Stimulated activated CD8-positive, alpha-beta memory T cell treated with anti-CD3 and anti-CD28 coated beads, Interleukin-12 subunit alpha, Interleukin-12 subunit beta, amount 100 ng/mL, for 1 hour (primary cell): Measurements from ENCODE around the gene VAPB.

Experiments used
- DNase-seq: peaks from one replicate; pipeline ENCODE4 v3.0.0-alpha.2; 2020; ENCODE audit warnings: low read depth

The VAPB gene

DNA sequence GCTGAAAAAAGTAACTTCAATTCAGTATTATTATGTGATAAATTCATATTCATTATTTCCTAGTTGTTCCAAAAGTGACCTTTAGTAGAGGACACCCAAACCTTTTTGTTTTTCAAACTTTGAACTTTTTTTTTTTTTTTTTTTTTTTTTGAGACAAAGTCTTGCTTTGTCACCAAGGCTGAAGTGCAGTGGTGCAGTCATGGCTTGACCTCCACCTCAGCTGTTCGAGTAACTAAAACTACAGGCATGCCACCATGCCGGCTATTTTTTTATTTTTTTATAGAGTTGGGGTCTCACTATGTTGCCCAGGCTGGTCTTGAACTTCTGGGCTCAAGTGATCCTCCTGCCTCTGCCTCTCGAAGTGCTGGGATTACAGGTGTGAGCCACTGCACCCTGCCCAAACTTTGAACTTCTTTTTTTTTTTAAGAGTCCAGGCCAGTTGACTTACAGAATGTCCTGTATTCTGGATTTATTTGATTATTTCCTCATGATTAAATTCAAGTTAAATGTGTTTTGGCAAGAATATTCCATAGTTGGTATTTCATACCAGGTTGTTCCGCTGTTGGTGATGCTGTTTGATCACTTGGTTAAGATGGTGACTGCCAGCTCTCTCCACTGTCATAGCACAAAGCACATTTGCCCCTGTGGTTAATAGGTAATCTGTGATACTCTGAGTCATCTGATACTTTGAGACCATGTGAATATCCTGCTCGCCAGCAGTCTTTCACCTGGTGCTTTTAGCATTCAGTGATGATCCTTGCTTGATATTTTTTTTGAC lies 48.0 kb downstream of the VAPB start:
- no peak for DNase-seq

DNA sequence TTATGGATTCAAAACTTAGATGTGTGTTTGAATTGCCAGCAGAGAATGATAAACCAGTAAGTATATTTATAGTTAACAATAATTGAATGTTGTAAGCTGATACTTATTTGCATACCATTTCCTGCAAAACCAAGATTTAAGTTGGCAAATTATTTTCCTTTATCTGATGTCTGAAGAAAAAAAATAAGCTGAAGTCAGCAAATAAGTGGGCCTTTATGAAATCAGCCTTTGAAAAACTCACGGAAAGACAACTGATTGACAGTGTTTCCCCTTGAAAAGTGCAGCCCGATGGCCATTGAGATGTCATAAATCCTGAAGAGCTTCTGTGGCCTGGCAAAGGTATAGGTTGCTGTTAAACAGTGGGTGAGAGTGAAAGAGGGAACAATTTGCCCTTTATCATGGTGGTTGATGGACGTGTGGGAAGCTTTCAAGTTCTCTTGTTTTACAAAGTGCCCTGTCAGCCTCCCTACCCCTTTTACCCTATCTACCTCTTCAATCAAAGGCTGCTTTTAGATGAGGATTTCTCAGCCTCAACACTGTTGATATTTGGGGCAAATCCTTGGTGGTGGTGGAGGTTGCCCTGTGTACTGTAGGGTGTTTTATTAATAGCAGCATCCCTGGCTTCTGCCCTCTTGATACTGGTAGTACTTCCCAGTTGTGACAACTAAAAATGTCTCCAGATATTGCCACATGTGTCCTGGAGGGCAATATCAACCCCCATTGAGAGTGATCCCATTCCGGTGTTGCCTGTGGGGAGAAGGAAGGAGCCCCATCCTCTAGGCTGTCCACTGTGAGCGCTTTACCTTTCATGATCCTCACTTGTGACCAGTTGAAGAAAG lies 50.2 kb downstream of the VAPB start:
- no peak for DNase-seq

DNA sequence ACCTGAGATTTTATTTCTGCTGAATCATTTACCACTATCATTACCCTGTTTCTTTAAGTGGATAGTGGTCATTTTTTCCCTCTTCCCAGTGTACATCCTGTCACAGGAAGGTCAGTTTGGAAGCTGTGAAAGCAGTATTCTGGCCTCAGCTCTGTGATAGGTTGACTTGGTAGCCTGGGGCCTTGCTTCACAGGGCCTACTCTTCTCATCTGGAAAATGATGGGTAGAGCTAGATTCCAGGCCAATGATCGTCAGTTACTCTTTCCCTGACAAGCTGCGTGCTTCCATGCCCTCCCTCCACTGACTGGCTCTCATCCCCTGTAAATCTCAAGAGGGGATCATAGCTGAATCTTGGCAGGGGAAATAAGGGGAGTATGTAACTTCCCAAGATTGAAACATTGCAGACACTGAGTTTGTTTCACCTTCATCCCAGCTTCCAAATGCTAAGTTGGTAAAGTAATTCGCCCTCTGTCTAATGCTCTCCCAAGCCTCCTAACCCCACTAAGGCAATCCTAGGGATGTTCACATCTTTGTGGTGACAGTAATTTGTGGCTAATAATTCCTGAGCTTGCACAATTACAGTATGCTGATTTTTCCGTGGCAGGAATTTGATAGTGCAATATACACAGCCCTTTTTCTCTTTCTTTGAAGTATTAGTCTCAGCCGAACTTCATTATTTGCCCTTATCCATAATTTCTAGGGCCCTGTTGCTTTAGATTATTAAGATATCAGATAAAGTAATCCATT lies 51.2 kb downstream of the VAPB start:
- DNase-seq = no peak

DNA sequence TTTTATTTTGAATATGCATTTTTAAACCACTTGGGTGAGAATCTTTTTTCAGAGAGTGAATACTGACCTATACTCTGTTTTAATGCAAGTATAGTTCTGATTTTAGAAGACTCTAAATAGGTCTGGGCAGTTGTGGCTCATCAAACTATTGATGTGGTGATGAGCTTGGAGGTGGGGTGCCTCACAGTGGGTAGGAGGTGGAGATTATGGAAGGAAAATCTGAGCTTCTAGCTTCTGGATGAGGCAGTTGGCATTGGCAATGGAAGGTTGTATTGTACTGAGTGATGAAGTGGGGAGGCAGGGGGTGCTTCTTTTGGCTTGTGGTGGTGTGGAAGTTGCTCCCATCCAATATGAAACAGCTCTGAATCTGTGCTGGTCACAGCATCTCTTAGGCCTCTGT lies 52.7 kb downstream of the VAPB start:
- no peak for DNase-seq

DNA sequence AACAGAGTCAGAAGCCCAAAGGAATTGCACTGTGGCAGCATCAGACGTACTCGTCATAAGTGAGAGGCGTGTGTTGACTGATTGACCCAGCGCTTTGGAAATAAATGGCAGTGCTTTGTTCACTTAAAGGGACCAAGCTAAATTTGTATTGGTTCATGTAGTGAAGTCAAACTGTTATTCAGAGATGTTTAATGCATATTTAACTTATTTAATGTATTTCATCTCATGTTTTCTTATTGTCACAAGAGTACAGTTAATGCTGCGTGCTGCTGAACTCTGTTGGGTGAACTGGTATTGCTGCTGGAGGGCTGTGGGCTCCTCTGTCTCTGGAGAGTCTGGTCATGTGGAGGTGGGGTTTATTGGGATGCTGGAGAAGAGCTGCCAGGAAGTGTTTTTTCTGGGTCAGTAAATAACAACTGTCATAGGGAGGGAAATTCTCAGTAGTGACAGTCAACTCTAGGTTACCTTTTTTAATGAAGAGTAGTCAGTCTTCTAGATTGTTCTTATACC lies 55.8 kb downstream of the VAPB start:
- DNase-seq = no peak

DNA sequence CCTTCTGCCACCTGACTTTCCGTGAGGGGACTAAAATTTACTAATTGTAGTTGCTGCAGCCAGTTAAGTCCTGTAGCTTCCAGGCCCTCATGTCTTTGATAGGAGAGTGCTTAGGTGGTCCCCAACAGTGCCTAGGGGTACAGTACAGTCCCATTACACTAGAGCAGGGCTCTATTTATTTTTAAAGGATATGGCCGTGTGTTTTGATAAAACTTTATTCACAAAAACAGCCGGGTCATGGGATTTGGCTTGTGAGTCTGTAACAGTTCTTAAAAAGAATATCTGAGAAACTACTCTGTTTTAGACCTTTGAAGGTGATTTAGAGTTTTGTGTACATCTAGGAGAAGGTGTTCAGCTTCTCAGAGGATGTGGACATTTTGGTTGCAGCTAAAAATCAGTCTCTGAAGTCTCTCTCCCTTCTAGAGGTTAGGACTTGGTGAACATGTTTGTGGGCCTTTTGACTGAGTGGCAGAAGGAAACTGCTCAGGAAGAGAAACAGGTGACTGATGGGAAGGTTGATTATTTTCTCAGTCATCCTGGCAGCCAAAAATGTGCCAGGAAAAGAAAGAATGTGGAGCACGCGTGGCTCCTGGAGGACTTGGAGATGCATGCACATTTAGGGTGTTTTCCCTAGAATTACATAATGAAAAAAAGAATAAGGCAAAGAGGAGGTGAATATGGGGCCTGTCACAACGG lies 57.4 kb downstream of the VAPB start:
- no peak for DNase-seq

DNA sequence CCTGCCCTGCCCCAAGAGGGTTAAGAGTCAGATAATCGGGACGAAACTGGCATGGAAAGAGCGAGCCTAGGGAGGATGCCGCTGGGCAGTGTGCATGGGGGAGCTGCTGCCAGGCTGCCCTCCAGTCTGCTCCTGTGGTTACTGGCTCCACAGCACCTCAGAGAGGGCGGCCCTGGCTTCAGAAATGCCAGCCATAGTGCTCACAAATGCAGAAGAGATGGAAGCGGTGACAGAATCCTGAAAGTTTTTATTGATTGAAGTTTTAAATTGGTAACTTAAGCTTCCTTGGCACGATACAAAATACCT lies 57.9 kb downstream of the VAPB start:
- DNase-seq = no peak

DNA sequence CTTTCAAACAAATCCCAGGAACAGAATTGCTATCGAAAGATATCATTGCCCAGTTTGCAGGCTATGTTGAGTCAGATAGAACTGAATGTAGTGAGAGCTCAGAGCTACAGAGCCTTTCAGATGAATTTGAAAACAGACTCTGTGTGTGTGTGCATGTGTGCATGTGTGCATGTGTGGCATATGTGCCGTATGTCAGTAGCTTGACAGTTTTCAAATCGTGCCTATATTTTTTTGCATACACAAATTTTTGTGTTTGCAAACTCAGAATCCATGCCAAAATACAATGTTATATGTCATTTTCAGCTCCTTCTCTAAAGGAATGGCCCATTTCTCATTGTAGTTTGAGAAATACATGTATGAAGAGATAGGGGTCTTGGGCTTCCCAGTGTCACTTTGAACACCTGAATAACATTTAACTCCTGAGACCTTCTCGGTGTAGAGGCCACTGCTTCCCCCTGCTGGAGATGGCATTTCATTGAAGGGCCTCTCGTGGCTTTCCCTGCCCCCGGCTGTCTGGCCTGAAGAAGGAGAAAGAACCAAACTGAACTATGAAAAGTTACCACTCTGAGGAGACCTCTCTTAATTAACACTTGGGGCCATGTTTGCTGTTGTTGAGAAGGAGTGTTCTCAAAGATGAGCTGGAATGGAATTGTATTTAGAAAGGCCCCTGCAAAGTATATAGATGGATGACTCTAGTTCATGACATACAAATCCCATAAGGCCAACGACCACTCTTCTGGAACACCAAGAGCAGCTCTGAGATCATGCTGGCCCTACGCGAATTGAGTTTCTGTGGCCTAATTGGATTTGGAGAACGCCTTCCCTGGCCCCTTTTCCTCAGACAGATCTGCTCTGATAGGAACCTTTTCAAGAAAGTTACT lies 58.7 kb downstream of the VAPB start:
- peak; percentile 22 for DNase-seq

DNA sequence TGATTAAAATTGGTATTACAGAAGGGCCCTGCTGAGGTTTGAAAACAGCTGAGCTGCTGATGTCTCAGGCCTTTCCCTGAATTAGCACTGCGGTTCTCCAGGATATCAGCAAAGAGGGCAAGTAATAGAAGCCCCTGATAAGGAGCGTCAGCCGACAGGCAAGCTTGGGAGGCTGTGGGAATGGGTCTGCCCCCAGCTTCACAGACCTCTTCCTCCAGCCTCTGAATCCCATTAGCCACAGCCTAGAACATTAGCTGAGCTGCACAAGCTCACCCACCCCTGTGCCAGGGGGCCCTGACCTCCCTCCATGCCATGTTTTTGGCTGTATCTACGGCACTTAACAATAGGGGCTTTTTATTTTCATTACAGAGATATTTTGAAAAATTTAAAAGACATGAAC lies 59.9 kb downstream of the VAPB start:
- DNase-seq = no peak

DNA sequence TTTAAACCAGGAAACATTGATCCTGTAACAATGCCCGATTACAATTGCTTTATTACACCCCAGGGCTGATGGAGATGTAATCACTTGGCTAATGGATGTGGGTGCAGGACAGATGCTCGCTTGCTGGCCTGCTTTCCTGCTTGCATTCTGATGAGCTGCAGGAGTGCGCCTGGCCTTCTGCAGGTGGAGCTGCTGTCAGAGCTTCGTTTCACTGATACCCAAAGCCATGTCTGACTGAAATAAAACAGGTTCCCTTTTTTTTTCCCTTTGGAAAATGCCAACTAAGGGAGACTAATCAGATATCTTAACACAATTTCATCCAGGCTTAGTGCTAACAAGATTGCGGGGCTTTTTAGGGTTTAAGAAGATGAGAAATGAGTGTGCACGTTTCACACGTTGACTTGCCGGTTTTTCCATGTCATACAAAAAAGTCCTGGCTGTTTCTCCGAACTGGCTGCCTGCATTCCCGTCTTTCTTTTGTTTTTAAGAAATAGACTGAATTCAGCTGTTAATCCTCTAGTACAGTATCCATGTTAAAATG lies 60.7 kb downstream of the VAPB start:
- DNase-seq = no peak

DNA sequence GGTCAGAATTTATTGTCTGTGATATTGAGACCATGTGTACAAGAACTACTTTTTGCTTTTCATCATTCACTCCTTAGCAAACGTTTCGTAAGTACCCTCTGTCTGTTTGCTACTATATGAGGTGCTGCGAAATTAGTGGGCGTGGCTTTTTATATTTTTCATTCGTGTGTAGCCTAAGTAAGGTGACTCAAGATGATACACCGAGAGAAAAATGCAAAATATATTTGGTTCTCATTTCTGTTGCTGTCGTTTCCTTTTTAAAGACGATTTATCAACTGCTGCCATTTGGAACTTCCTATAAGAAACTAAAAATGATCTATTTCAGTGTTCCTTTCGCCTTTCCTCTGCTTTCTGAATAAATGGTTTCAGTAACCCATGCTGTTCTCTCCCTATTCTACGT lies 61.2 kb downstream of the VAPB start:
- DNase-seq = no peak

DNA sequence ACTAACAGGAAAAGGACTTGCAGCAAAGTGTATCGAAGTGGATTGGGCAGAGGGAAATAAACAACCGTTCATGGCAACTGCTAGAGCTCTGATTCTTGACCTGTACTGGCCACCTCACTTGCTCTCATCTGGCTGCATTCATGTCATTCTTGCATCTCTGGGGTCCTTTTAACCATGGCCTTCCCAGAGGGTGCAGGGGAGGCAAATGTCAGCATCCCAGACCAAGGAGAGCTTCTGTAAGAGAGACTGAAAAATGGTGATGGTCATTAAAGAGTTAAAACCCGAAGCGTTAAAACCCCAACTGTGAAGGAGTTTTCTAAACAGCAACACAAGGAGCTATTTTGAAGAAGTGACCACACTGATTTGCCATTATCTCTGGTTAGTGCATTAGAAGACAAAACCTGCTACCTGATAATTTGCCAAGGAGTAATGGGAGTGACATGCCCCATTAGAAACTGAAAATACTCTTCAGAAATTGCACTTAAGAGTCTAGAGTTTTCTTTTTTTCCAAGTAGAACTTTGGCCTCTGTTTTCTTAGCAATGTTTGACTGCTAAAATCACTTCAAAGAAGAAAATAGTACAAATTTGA lies 63.7 kb downstream of the VAPB start:
- no peak for DNase-seq

DNA sequence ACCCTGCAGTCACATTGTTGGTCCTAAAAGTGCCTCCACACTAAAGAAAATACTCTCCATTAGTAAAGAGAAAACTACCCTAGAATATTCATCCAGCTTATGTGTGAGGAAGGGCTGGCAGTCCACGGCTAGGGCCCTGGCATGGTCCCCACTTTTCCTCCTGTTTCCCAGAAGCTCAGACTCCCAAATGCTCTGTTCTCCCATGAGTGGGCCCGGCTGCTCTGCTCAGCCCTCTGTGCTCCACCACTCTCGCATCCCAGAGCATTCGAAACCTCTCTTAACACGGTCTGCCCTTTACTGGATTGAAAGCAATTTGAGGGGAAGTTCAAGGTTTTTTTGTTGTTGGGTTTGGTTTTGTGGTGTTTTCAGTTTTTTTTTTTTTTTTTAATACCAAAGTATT lies 64.4 kb downstream of the VAPB start:
- DNase-seq = no peak

DNA sequence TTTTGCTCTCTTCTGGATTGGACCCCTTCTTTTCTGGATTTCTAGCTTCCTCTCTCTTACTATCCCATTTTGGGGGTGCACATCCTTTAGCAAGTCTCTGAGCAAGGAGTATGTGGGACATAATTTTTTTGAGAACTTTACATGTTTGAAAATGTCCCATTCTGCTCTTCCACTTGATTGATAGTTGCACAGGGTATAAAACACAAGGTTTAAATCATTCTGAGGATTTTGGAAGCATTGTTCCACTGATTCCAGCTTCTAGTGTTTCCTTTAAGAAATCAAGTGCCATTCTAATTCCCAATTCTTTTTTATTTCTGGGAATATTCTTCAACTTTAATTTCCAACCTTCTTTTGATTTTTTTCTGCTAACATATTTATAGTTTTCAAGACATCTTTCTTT lies 65.4 kb downstream of the VAPB start:
- DNase-seq = no peak

DNA sequence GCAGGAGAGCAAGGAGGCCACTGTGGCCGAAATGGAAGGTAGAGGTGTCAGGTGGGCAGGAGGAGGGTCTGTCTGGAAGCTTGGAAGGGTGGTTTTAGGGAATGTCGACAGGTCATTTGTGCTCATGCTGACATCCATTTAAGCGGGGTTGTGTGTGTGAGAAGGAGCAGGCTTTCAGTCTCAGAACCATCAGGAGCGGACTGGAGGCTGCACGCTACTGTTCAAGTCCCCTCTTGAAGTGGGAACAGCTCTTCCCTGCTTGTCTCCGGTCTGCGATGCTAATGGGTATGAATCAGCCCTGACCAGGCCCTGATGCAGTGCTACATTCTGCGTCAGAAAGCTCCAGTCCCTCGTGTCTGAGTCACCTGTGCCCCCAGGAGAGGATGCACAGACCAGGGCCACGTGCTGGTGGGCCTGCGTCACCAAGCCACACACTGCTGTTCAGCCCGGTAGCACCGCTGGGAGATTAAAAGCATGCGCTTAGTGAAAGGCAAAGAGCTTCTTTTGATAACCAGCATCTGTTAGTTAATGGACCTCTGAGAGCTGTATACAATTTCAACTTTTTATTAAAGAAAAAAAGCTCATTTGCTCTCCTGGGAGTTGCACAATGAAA lies 68.2 kb downstream of the VAPB start:
- no peak for DNase-seq

DNA sequence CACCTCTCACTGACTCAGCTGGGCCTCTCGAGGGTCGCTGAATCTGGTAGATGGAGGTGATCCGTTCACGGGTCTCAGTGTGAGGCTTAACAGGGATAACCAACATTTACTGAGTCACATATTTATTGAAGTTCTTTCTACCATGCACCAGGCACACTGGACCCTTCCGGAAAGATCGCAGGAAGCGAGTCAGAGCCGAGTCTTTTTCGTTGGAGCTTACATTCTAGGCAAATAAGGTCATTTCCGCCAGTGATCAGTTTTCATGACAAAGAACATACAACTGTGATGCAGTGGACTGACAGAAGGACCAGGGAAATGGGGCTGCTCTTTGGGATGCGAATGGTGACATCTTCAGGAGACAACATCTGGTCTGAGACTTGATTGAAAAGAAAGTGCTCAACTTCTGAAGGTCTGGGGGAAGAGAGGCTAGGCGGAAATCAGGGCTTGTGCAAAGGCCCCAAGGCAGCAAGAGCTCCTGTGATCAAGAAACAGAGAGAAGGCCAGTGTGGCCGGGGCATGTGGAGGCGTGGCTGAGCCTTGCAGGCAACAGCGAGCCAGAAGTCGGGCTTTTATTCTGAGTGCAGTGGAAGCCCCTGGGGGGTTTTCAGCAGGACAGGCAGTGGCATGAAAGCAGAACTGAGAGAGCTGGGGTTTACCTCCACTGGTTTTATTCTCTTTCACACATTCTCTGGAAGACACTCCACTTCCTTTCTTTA lies 69.5 kb downstream of the VAPB start:
- no peak for DNase-seq

DNA sequence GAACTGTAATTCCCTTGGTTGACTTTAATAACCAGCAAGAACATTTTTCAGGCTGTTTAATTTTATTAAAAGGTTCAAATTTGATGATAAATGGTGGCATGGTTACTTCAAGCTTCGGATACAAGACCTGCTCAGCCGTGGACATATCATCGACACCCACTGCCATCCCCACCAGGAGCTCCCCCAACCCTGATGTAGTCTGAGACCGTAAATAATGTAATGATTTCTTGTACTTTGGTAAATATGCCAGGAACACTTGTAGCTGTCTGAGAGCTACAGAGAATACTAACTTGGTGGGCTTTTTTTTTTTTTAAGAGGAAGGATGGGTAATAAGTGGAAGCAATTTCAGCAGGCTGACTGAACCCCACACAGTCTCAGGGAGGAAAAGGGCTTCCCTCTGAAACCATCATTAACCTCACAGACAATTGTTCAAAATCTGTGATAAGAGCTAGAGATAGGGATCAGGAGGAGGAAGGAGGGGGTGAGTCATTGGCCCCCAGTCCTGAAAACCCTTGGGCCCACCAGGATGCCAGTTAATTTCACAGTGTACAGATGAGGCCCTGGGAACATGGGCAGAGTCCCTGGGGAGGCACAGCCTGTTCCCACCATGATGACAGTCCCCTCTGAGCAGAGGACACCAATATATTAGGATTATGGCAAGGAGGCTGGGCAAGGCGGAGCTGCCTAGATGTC lies 70.2 kb downstream of the VAPB start:
- no peak for DNase-seq

DNA sequence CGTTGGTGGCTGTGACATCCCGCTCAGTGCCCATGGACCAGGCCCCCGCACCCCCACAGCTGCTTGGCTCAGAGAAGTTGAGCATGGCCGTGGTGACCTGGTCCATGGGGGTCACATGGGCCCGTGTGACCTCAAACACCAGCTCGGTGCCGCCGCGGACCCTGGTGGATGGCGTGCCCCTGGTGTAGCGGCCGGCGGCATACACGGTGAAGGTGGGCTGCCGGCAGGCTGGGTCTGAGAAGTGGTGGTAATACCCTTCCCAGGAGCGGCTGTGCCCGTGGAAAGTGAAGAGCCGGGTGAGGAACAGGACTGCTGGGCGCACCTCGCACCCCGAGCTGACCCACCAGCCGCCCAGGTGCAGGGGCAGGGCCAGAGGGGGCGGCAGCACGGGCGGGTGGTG lies 72.1 kb downstream of the VAPB start:
- DNase-seq = no peak

DNA sequence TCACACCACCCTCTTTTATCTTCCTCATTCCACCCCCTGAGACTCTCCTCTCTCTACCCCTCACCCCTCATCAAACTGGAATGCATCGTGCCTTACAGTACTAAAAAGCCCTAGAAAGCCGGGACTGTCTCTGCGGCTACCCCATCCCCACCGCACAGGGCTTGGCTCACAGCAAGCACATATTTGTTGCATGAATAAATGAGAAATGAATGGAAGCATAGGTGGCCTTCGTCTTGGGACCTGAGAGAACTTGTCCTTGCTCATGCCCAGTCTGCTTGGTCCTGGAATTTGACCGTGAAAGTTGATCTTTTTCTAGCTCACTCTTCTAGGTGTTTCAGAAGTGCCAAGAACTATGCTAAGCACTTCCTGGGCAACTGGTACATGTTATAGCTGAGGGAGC lies 72.9 kb downstream of the VAPB start:
- no peak for DNase-seq
